ENCODE measurements around the gene WAS.
"Not testable (repeated sequence)": the region's sequence is repeated elsewhere in the genome, so short reads cannot be mapped to it uniquely, and the experiment has no call there.

WAS gene

GRCh38 chrX:48683411-48683982 is at the start of gene WAS:
Gene WAS, plus strand, starts transcription at chrX:48683799. Its CDS starts 55 bp downstream, at chrX:48683854.
- ChIA-PET CTCF (no interaction called here), POLR2A (no interaction called here)

GRCh38 chrX:48636301-48636700 is 47.3 kb upstream of the WAS start:
- DNase-seq (ENCODE audit: extremely low spot score) = no peak
- POLR2A ChIA-PET = no interaction called here
- TF ChIP-seq TARDBP (IDR thresholded peaks at IDR 0.05) = no peak
- TF ChIP-seq CTBP1 (IDR thresholded peaks at IDR 0.05; ENCODE audit: borderline replicate concordance) = no peak
- no peak for TF ChIP-seq SP1 (IDR thresholded peaks at IDR 0.05)
- no peak for TF ChIP-seq BHLHE40 (IDR thresholded peaks at IDR 0.05; ENCODE audit: borderline replicate concordance)
- TF ChIP-seq L3MBTL2 (conservative IDR thresholded peaks at IDR 0.05) = no peak
- CTCF ChIA-PET = no interaction called here

More at GRCh38 chrX:48683411-48683982, at the start of gene WAS:
- no peak for DNase-seq (ENCODE audit: extremely low spot score)
- TF ChIP-seq BHLHE40 (IDR thresholded peaks at IDR 0.05; ENCODE audit: borderline replicate concordance) (no peak), SP1 (IDR thresholded peaks at IDR 0.05) (no peak), ARNT (IDR thresholded peaks at IDR 0.05) (no peak), ELF4 (IDR thresholded peaks at IDR 0.05) (no peak), FOXA1 (IDR thresholded peaks at IDR 0.05) (no peak), L3MBTL2 (conservative IDR thresholded peaks at IDR 0.05) (no peak)

GRCh38 chrX:48636776-48637175 is 46.8 kb upstream of the WAS start:
- DNase-seq (ENCODE audit: extremely low spot score) = no peak
- CTCF ChIA-PET = no interaction called here
- POLR2A ChIA-PET = no interaction called here
- TF ChIP-seq TARDBP (IDR thresholded peaks at IDR 0.05) (no peak), CTBP1 (IDR thresholded peaks at IDR 0.05; ENCODE audit: borderline replicate concordance) (no peak), ELF4 (IDR thresholded peaks at IDR 0.05) (no peak), FOXA1 (IDR thresholded peaks at IDR 0.05) (no peak), PKNOX1 (IDR thresholded peaks at IDR 0.05) (no peak)

- no peak for DNase-seq (ENCODE audit: extremely low spot score)
- TF ChIP-seq BHLHE40 (IDR thresholded peaks at IDR 0.05; ENCODE audit: borderline replicate concordance) = no peak
- CTCF ChIA-PET = interaction anchor here (0.6 kb wide), 1 partner anchor 51 kb away, joined by 3 read pairs; the partner anchor contains the start of gene SUV39H1
Observed at GRCh38 chrX:48645669-48646068, 37.9 kb upstream of the WAS start.

GRCh38 chrX:48648336-48648751 is 35.3 kb upstream of the WAS start:
- ChIA-PET POLR2A (interaction anchor here (0.9 to 1.9 kb wide), 2 partner anchors 47 to 99 kb away, joined by 3 to 5 read pairs; no protein-coding TSS in a partner anchor), CTCF (no interaction called here)
- no peak for TF ChIP-seq SUZ12 (IDR thresholded peaks at IDR 0.05)
- no peak for TF ChIP-seq LEF1 (IDR thresholded peaks at IDR 0.05; ENCODE audit: borderline replicate concordance)
- TF ChIP-seq ELF4 (IDR thresholded peaks at IDR 0.05) = no peak
- no peak for TF ChIP-seq PKNOX1 (IDR thresholded peaks at IDR 0.05)
- no peak for TF ChIP-seq BHLHE40 (IDR thresholded peaks at IDR 0.05; ENCODE audit: borderline replicate concordance)
- no peak for TF ChIP-seq CTBP1 (IDR thresholded peaks at IDR 0.05; ENCODE audit: borderline replicate concordance)
- no peak for TF ChIP-seq FOXM1 (IDR thresholded peaks at IDR 0.05; ENCODE audit: borderline replicate concordance)
- TF ChIP-seq FOXK2 (IDR thresholded peaks at IDR 0.05) = no peak
- TF ChIP-seq ARNT (IDR thresholded peaks at IDR 0.05) = no peak
- TF ChIP-seq L3MBTL2 (conservative IDR thresholded peaks at IDR 0.05) = no peak
- TF ChIP-seq NFRKB (IDR thresholded peaks at IDR 0.05) = no peak
- no peak for TF ChIP-seq TARDBP (IDR thresholded peaks at IDR 0.05)
- TF ChIP-seq ZNF384 (IDR thresholded peaks at IDR 0.05) = no peak
- DNase-seq (ENCODE audit: extremely low spot score) = peak; percentile 23

More at GRCh38 chrX:48645669-48646068, 37.9 kb upstream of the WAS start:
- POLR2A ChIA-PET = interaction anchor here (0.8 to 1.5 kb wide), 2 partner anchors 31 to 92 kb away, joined by 3 read pairs; no protein-coding TSS in a partner anchor

GRCh38 chrX:48649102-48649501 is 34.5 kb upstream of the WAS start:
- no peak for DNase-seq (ENCODE audit: extremely low spot score)
- ChIA-PET POLR2A (interaction anchor here (1.9 kb wide), 1 partner anchor 47 kb away, joined by 5 read pairs; no protein-coding TSS in a partner anchor), CTCF (no interaction called here)
- no peak for TF ChIP-seq SUZ12 (IDR thresholded peaks at IDR 0.05)
- TF ChIP-seq FOXM1 (IDR thresholded peaks at IDR 0.05; ENCODE audit: borderline replicate concordance) = no peak

GRCh38 chrX:48652055-48652579 is 31.5 kb upstream of the WAS start:
- POLR2A ChIA-PET; CTCF ChIA-PET; DNase-seq (ENCODE audit: extremely low spot score): not testable (repeated sequence)

GRCh38 chrX:48654746-48655145 is 28.9 kb upstream of the WAS start:
- CTCF ChIA-PET; DNase-seq (ENCODE audit: extremely low spot score): not testable (repeated sequence)
- POLR2A ChIA-PET = interaction anchor here (1.0 kb wide), 1 partner anchor 22 kb away, joined by 6 read pairs; no protein-coding TSS in a partner anchor

GRCh38 chrX:48659686-48660085 is 23.9 kb upstream of the WAS start:
- CTCF ChIA-PET; DNase-seq (ENCODE audit: extremely low spot score); POLR2A ChIA-PET: not testable (repeated sequence)
